Erythroblast (primary cell): ENCODE results near the gene SETBP1.

Source experiments
- GATA1 ChIP-seq: IDR thresholded peaks from 2 replicates; pipeline ENCODE4 v1.6.1; 2011; ENCODE audit warnings: low read depth, mild to moderate bottlenecking, control low read depth, low read length, moderate library complexity
- POLR2A ChIP-seq: IDR thresholded peaks from 2 replicates; pipeline ENCODE4 v1.6.1; 2011; ENCODE audit warnings: mild to moderate bottlenecking, low read length

- TF ChIP-seq POLR2A (no peak), GATA1 (no peak)
Measured at GRCh38 chr18:44883671-44884070, 203.0 kb downstream of the SETBP1 start.
